HL-60 (cell line): ENCODE data around the gene SF3B3.

ENCODE experiments used
- GABPA ChIP-seq: IDR thresholded peaks from 2 replicates; pipeline ENCODE4 v1.6.1; 2012; ENCODE audit warnings: low read depth
- POLR2AphosphoS5 ChIP-seq: IDR thresholded peaks from 2 replicates; pipeline ENCODE4 v1.6.1; 2012; ENCODE audit warnings: low read depth
- SPI1 ChIP-seq: IDR thresholded peaks from 2 replicates; pipeline ENCODE4 v1.6.1; 2012; ENCODE audit warnings: low read depth, mild to moderate bottlenecking, borderline replicate concordance
- TF ChIP-seq, protein P1 (sequence below): IDR thresholded peaks from 2 replicates; pipeline ENCODE4 v1.6.1; 2012; ENCODE audit warnings: low read depth; ENCODE audit not compliant: insufficient replicate concordance
- TF ChIP-seq, protein P2 (sequence below): IDR thresholded peaks from one replicate; pipeline ENCODE4 v1.5.1; 2011; ENCODE audit warnings: low read length, control low read depth, inconsistent platforms; ENCODE audit not compliant: insufficient read depth

GRCh38 chr16:70575376-70575775 is 51.8 kb downstream of the SF3B3 start:
- TF ChIP-seq, protein P1, sequence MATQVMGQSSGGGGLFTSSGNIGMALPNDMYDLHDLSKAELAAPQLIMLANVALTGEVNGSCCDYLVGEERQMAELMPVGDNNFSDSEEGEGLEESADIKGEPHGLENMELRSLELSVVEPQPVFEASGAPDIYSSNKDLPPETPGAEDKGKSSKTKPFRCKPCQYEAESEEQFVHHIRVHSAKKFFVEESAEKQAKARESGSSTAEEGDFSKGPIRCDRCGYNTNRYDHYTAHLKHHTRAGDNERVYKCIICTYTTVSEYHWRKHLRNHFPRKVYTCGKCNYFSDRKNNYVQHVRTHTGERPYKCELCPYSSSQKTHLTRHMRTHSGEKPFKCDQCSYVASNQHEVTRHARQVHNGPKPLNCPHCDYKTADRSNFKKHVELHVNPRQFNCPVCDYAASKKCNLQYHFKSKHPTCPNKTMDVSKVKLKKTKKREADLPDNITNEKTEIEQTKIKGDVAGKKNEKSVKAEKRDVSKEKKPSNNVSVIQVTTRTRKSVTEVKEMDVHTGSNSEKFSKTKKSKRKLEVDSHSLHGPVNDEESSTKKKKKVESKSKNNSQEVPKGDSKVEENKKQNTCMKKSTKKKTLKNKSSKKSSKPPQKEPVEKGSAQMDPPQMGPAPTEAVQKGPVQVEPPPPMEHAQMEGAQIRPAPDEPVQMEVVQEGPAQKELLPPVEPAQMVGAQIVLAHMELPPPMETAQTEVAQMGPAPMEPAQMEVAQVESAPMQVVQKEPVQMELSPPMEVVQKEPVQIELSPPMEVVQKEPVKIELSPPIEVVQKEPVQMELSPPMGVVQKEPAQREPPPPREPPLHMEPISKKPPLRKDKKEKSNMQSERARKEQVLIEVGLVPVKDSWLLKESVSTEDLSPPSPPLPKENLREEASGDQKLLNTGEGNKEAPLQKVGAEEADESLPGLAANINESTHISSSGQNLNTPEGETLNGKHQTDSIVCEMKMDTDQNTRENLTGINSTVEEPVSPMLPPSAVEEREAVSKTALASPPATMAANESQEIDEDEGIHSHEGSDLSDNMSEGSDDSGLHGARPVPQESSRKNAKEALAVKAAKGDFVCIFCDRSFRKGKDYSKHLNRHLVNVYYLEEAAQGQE, result no peak
- TF ChIP-seq, protein P2, sequence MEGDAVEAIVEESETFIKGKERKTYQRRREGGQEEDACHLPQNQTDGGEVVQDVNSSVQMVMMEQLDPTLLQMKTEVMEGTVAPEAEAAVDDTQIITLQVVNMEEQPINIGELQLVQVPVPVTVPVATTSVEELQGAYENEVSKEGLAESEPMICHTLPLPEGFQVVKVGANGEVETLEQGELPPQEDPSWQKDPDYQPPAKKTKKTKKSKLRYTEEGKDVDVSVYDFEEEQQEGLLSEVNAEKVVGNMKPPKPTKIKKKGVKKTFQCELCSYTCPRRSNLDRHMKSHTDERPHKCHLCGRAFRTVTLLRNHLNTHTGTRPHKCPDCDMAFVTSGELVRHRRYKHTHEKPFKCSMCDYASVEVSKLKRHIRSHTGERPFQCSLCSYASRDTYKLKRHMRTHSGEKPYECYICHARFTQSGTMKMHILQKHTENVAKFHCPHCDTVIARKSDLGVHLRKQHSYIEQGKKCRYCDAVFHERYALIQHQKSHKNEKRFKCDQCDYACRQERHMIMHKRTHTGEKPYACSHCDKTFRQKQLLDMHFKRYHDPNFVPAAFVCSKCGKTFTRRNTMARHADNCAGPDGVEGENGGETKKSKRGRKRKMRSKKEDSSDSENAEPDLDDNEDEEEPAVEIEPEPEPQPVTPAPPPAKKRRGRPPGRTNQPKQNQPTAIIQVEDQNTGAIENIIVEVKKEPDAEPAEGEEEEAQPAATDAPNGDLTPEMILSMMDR, result no peak
- no peak; the same call in 1 of the 2 replicates for TF ChIP-seq POLR2AphosphoS5
- TF ChIP-seq SPI1, result no peak
- no peak for TF ChIP-seq GABPA
